Measurements from ENCODE around the gene CD164L2. TPM values are rescaled to one million over a fixed set of nuclear protein-coding genes. Genes with fewer than 3 reads are reported as not detected.
A peak's percentile ranks its signal among the peaks of the same experiment; 100 is the strongest.

Gene CD164L2
- total RNA-seq, 1 donor from 2014 or later, result 6.8 TPM

GRCh38 chr1:27428316-27429028 is 45.3 kb upstream of the CD164L2 start:
- Histone ChIP-seq H3K4me1 (peaks cover 91% of the 10 kb centered on the region), H3K36me3 (peaks cover 40% of the 10 kb centered on the region), H3K27me3 (ENCODE audit: low read depth) (no peaks in the 10 kb centered on the region), H3K4me3 (peak overlapping the region; percentile 15), H3K9me3 (no peaks in the 10 kb centered on the region), H3K27ac (peak overlapping the region; percentile 86)
- intact Hi-C loops (cut with DNase I), result no loop called here
- TF ChIP-seq CTCF (IDR thresholded peaks at IDR 0.05), result no peak
- DNase-seq, result no peak
- ATAC-seq, result peak; percentile 15 to 22

GRCh38 chr1:27427816-27428315 is 44.7 kb upstream of the CD164L2 start:
- Histone ChIP-seq H3K4me1 (peaks cover 91% of the 10 kb centered on the region), H3K27me3 (ENCODE audit: low read depth) (no peaks in the 10 kb centered on the region), H3K9me3 (no peaks in the 10 kb centered on the region), H3K27ac (peak overlapping the region; percentile 86), H3K36me3 (peaks cover 40% of the 10 kb centered on the region), H3K4me3 (no peak overlapping the region)
- intact Hi-C loops (cut with DNase I), result no loop called here
- no peak for TF ChIP-seq CTCF (IDR thresholded peaks at IDR 0.05)
- no peak for DNase-seq
- no peak for ATAC-seq

GRCh38 chr1:27427329-27427728 is 44.2 kb upstream of the CD164L2 start:
- peaks cover 40% of the 10 kb centered on the region for H3K36me3 ChIP-seq
- H3K9me3 ChIP-seq, result no peaks in the 10 kb centered on the region
- intact Hi-C loops (cut with DNase I), result no loop called here
- H3K27ac ChIP-seq, result no peak overlapping the region
- peaks cover 87% of the 10 kb centered on the region for H3K4me1 ChIP-seq
- no peaks in the 10 kb centered on the region for H3K27me3 ChIP-seq (ENCODE audit: low read depth)
- no peak for TF ChIP-seq CTCF (IDR thresholded peaks at IDR 0.05)
- peak in 1 of 2 donors; percentile 48 for ATAC-seq
- H3K4me3 ChIP-seq, result no peak overlapping the region
- DNase-seq, result no peak

GRCh38 chr1:27423709-27424108 is 40.6 kb upstream of the CD164L2 start:
- H3K4me1 ChIP-seq, result peaks cover 87% of the 10 kb centered on the region
- no peak for ATAC-seq
- peaks cover 44% of the 10 kb centered on the region for H3K36me3 ChIP-seq
- intact Hi-C loops (cut with DNase I), result no loop called here
- no peak for TF ChIP-seq CTCF (IDR thresholded peaks at IDR 0.05)
- H3K27me3 ChIP-seq (ENCODE audit: low read depth), result no peaks in the 10 kb centered on the region
- H3K27ac ChIP-seq, result no peak overlapping the region
- H3K9me3 ChIP-seq, result no peaks in the 10 kb centered on the region
- no peak for DNase-seq
- no peak overlapping the region for H3K4me3 ChIP-seq

GRCh38 chr1:27418326-27419185 is 35.4 kb upstream of the CD164L2 start:
- H3K27ac ChIP-seq, result peak overlapping the region; percentile 50
- no peaks in the 10 kb centered on the region for H3K9me3 ChIP-seq
- ATAC-seq (peak; percentile 88 to 93), DNase-seq (peak; percentile 62)
- intact Hi-C loops (cut with DNase I), result no loop called here
- H3K4me1 ChIP-seq, result peaks cover 64% of the 10 kb centered on the region
- no peak for TF ChIP-seq CTCF (IDR thresholded peaks at IDR 0.05)
- peaks cover 56% of the 10 kb centered on the region for H3K36me3 ChIP-seq
- no peak overlapping the region for H3K4me3 ChIP-seq
- H3K27me3 ChIP-seq (ENCODE audit: low read depth), result no peaks in the 10 kb centered on the region

Data from lower lobe of right lung (tissue), 2 donors.